ENCODE measurements around the gene PRMT2. TPM values are rescaled to one million over a fixed set of nuclear protein-coding genes. Genes with fewer than 3 reads are reported as not detected.

PRMT2 gene
- total RNA-seq, 3 donors from 2014 or later (not counting 1 experiment from before 2014, with no cell fraction given), result 122 to 199 (median 170) TPM

DNA sequence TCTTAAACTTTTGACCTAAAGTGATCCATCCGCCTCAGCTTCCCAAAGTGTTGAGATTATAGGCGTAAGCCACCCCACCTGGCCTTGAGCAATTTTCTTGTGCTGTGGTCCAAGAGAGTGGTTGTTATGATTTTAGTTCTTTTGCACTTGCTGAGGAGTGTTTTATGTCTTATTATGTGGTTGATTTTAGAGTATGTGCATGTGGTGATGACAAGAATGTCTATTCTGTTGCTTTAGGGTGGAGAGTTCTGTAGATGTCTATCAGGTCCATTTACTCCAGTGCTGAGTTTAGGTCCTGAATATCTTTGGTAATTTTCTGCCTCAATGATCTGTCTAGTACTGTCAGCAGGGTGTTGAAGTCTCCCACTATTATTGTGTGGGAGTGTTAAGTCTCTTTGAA, 19.4 kb upstream of the PRMT2 start:
- intact Hi-C loops (cut with micrococcal nuclease), result no loop called here

DNA sequence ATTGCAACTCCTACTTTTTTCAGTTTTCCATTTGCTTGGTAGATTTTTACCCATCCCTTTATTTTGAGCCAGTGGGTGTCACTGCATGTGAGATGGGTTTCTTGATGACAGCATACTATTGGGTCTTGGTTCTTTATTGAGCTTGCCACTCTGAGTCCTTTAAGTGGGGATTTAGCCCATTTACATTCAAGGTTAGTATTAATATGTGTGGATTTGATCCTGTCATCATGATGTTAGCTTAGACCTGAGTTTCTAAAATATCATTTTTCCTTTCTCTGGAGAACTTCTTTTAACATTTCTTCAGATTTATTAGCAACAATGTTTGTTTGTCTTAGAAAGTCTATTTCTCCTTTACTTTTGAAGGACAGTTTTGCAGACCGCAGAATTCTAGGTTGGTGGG, 18.8 kb upstream of the PRMT2 start:
- intact Hi-C loops (cut with micrococcal nuclease), result no loop called here
- 100% methylated on average over 1 of the region's 1 CpG for WGBS (ENCODE audit: insufficient coverage)
- DNase-seq (no peak), ATAC-seq (no peak)
- H3K27ac ChIP-seq (ENCODE audit: low read length), result no peak overlapping the region
- H3K36me3 ChIP-seq (ENCODE audit: control insufficient read depth, insufficient read depth, low read length), result no peaks in the 10 kb centered on the region
- H3K27me3 ChIP-seq (ENCODE audit: control insufficient read depth, insufficient read depth, low read length), result no peaks in the 10 kb centered on the region
- Mint-ChIP-seq H3K27me3 (ENCODE audit: low read depth in 2 of 2) (no peaks in the 10 kb centered on the region), H3K9me3 (no peaks in the 10 kb centered on the region), H3K4me1 (peaks cover 14 to 65% of the 10 kb centered on the region in 2 donors), H3K36me3 (no peaks in the 10 kb centered on the region), H3K27ac (peak overlapping the region in 1 of 2 donors; percentile 6), H3K4me3 (no peak overlapping the region)
- H3K4me1 ChIP-seq (ENCODE audit: control insufficient read depth, insufficient read depth, low read length), result peaks cover 18% of the 10 kb centered on the region
- TF ChIP-seq CTCF (IDR thresholded peaks at IDR 0.05), result no peak
- H3K4me3 ChIP-seq (ENCODE audit: low read length), result no peak overlapping the region
- H3K9me3 ChIP-seq (ENCODE audit: control insufficient read depth, insufficient read depth, low read length), result no peaks in the 10 kb centered on the region

More for the DNA sequence above, 19.4 kb upstream of the PRMT2 start:
- DNase-seq, result no peak
- no peaks in the 10 kb centered on the region for H3K27me3 Mint-ChIP-seq (ENCODE audit: low read depth in 2 of 2)
- no peak overlapping the region for H3K4me3 Mint-ChIP-seq
- H3K9me3 Mint-ChIP-seq, result no peaks in the 10 kb centered on the region
- no peaks in the 10 kb centered on the region for H3K9me3 ChIP-seq (ENCODE audit: control insufficient read depth, insufficient read depth, low read length)
- H3K4me1 ChIP-seq (ENCODE audit: control insufficient read depth, insufficient read depth, low read length), result peaks cover 12% of the 10 kb centered on the region
- no peak overlapping the region for H3K27ac Mint-ChIP-seq
- H3K4me1 Mint-ChIP-seq, result peaks cover 8 to 59% of the 10 kb centered on the region in 2 donors
- no peak overlapping the region for H3K27ac ChIP-seq (ENCODE audit: low read length)
- no peaks in the 10 kb centered on the region for H3K27me3 ChIP-seq (ENCODE audit: control insufficient read depth, insufficient read depth, low read length)
- TF ChIP-seq CTCF (IDR thresholded peaks at IDR 0.05), result no peak
- no peak overlapping the region for H3K4me3 ChIP-seq (ENCODE audit: low read length)
- 97% methylated on average over 2 of the region's 2 CpGs for WGBS (ENCODE audit: insufficient coverage)
- H3K36me3 ChIP-seq (ENCODE audit: control insufficient read depth, insufficient read depth, low read length), result no peaks in the 10 kb centered on the region
- no peaks in the 10 kb centered on the region for H3K36me3 Mint-ChIP-seq
- ATAC-seq, result no peak

DNA sequence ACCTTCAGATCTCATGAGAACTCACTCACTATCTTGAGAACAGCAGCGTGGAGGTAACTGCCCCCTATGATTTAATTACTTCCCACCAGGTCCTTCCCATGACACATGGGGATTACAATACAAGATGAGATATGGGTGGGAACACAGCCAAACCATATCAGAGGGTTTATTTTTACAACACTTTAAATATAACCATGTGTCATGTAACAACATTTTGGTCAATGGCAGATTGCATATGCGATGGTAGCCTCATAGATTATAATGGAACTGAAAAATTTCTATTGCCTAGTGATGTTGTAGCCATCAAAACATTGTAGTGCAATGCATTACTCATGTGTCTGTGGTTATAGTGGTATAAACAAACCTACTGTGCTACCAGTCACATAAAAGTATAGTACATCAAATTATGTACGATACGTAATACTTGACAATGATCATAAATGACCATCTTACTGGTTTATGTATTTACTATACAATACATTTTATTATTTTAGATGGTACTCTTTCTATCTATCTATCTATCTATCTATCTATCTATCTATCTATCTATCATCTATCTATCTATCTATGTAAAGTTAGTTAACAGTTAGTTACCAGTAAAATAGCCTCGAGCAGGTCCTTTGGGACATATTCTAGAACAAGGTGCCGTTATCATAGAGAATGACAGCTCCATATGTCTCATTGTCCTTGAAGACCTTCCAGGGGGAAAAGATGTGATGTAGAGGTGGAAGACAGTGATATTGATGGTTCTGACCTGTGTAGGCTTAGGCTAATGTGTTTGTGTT, 18.0 kb upstream of the PRMT2 start:
- H3K27me3 Mint-ChIP-seq (ENCODE audit: low read depth in 2 of 2), result no peaks in the 10 kb centered on the region
- H3K9me3 ChIP-seq (ENCODE audit: control insufficient read depth, insufficient read depth, low read length), result no peaks in the 10 kb centered on the region
- no peak for TF ChIP-seq CTCF (IDR thresholded peaks at IDR 0.05)
- no peaks in the 10 kb centered on the region for H3K9me3 Mint-ChIP-seq
- H3K4me3 ChIP-seq (ENCODE audit: low read length), result no peak overlapping the region
- intact Hi-C loops (cut with micrococcal nuclease), result no loop called here
- peak overlapping the region in 1 of 2 donors; percentile 6 for H3K27ac Mint-ChIP-seq
- no peaks in the 10 kb centered on the region for H3K27me3 ChIP-seq (ENCODE audit: control insufficient read depth, insufficient read depth, low read length)
- H3K36me3 Mint-ChIP-seq, result no peaks in the 10 kb centered on the region
- peaks cover 25% of the 10 kb centered on the region for H3K4me1 ChIP-seq (ENCODE audit: control insufficient read depth, insufficient read depth, low read length)
- ATAC-seq (peak in 2 of 3 donors; percentile 33 to 55), DNase-seq (no peak)
- no peak overlapping the region for H3K4me3 Mint-ChIP-seq
- H3K4me1 Mint-ChIP-seq, result peaks cover 22 to 73% of the 10 kb centered on the region in 2 donors
- H3K36me3 ChIP-seq (ENCODE audit: control insufficient read depth, insufficient read depth, low read length), result no peaks in the 10 kb centered on the region
- H3K27ac ChIP-seq (ENCODE audit: low read length), result no peak overlapping the region
- WGBS (ENCODE audit: insufficient coverage), result 80% methylated on average over 3 of the region's 6 CpGs
